Breast epithelium (tissue), 3 donors: ENCODE measurements around the gene FNDC1.

ENCODE experiments used
- CTCF ChIP-seq, 3 donors: fragments of 450-650 bp; IDR thresholded peaks; one replicate each; pipeline ENCODE4 v1.5.1; 2016 to 2017; ENCODE audit warnings: antibody characterized with exemption in 3 of 3, mild to moderate bottlenecking in 3 of 3, moderate library complexity in 3 of 3
- POLR2A ChIP-seq: fragments of 450-650 bp; IDR thresholded peaks from one replicate; pipeline ENCODE4 v1.6.1; 2016; ENCODE audit warnings: antibody characterized with exemption, mild to moderate bottlenecking, moderate library complexity
- POLR2AphosphoS5 ChIP-seq, 3 donors: sonication (generic); formaldehyde crosslinking; IDR thresholded peaks; one replicate each; pipeline ENCODE4 v1.6.1; 2017; ENCODE audit warnings: antibody characterized with exemption in 3 of 3

- TF ChIP-seq CTCF (IDR thresholded peaks at IDR 0.05), result no peak
- TF ChIP-seq POLR2AphosphoS5 (IDR thresholded peaks at IDR 0.05), result no peak
- TF ChIP-seq POLR2A, result no peak
These were observed at the start of gene FNDC1 for GRCh38 chr6:159169193-159169555.
